ENCODE data around the gene MYRIP. TPM values are rescaled to one million over a fixed set of nuclear protein-coding genes. Genes with fewer than 3 reads are reported as not detected.

The MYRIP gene
- total and polyA plus RNA-seq, 8 donors: 0.29 to 1.9 (median 0.57) TPM

DNA sequence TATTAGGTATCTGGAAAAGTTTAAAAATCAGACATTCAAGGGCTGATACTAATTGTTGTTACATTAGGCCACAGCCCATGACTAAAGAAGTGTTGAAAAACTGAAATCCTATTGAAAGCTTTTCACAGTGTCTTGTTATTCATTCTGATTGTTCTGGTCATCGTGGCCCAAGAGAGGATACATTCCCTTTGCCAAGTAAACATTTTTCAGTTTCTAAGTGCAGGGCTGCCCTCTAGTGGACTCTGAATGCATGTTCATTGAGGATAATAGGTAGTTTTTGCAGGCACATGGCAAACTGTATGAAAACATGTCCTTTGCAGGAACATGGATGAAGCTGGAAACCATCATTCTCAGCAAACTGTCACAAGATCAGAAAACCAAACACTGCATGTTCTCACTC is 181.1 kb downstream of the MYRIP start:
- no peaks in the 10 kb centered on the region for H3K36me3 ChIP-seq
- intact Hi-C loops (cut with DNase I): no loop called here
- DNase-seq: no peak
- H3K27me3 ChIP-seq: no peaks in the 10 kb centered on the region
- TF ChIP-seq, protein P1, sequence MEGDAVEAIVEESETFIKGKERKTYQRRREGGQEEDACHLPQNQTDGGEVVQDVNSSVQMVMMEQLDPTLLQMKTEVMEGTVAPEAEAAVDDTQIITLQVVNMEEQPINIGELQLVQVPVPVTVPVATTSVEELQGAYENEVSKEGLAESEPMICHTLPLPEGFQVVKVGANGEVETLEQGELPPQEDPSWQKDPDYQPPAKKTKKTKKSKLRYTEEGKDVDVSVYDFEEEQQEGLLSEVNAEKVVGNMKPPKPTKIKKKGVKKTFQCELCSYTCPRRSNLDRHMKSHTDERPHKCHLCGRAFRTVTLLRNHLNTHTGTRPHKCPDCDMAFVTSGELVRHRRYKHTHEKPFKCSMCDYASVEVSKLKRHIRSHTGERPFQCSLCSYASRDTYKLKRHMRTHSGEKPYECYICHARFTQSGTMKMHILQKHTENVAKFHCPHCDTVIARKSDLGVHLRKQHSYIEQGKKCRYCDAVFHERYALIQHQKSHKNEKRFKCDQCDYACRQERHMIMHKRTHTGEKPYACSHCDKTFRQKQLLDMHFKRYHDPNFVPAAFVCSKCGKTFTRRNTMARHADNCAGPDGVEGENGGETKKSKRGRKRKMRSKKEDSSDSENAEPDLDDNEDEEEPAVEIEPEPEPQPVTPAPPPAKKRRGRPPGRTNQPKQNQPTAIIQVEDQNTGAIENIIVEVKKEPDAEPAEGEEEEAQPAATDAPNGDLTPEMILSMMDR (IDR thresholded peaks at IDR 0.05): no peak
- ATAC-seq: peak; percentile 62
- H3K4me3 ChIP-seq: no peak overlapping the region
- no peak overlapping the region for H3K27ac ChIP-seq
- H3K9me3 ChIP-seq: no peaks in the 10 kb centered on the region
- no peaks in the 10 kb centered on the region for H3K4me1 ChIP-seq

DNA sequence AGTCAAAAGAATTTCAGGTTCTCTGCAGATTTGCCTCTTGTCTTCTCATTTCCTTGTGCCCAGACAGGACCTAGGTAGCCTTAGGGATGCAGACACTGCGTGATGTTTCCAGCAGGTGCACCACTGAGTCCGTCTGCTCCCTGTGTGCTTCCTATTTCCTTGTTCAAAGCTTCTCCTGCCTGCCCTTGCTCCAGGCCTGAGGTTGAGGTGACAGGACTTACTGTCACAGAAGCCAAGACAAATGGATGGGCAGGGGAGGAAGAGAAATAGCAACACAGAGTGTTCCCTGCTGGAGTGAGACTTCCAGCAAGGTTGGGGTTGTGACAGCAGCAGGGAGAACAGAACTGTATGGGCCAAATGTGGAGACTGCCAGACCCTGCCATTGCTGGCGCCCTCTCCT is 199.4 kb downstream of the MYRIP start:
- TF ChIP-seq, protein P1 (IDR thresholded peaks at IDR 0.05): no peak
- Histone ChIP-seq H3K27me3 (no peaks in the 10 kb centered on the region), H3K4me3 (no peak overlapping the region), H3K36me3 (no peaks in the 10 kb centered on the region), H3K27ac (no peak overlapping the region), H3K9me3 (no peaks in the 10 kb centered on the region), H3K4me1 (no peaks in the 10 kb centered on the region)
- DNase-seq: no peak
- no peak for ATAC-seq
- intact Hi-C loops (cut with DNase I): no loop called here

DNA sequence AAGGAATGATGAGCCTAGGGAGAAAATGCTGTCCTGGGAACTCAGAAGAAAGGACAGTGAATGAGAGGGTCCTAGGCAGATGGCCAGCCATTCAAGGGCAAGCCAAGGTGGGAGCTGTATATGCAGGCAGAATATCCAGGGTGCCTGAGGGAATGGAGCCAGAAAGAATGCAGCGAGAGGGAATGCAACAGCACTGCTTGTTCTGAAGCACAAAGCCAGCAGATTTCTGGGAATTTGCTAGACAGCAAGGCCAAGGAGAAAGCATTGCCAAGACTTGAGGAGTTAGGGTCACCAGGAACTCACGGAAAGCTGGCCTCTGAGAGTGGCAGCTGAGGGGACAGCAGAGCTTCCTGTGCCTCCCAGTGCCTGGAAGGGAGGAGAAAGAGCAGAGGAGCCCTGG is 200.6 kb downstream of the MYRIP start:
- Histone ChIP-seq H3K27ac (no peak overlapping the region), H3K4me1 (no peaks in the 10 kb centered on the region), H3K27me3 (no peaks in the 10 kb centered on the region), H3K4me3 (no peak overlapping the region), H3K36me3 (no peaks in the 10 kb centered on the region), H3K9me3 (no peaks in the 10 kb centered on the region)
- DNase-seq: no peak
- intact Hi-C loops (cut with DNase I): no loop called here
- TF ChIP-seq, protein P1 (IDR thresholded peaks at IDR 0.05): no peak
- ATAC-seq: no peak

DNA sequence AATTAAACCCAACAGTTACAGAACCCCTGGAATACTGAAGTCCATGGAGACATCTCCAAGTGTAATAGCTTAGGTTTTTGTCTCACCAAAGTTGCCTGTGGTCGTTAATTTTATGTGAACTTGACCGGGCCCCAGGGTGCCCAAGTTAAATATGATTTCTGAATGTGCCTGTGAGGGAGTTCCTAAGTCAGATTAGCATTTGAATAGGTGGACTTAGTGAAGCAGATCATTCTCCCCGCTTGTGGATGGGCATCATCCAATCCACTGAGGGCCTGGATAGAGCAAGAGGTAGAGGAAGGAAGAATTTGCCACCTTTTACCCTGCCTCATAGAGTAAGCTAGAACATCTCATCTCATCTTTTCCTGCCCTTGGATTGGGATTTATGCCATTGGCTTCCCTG is 203.0 kb downstream of the MYRIP start:
- H3K9me3 ChIP-seq: no peaks in the 10 kb centered on the region
- H3K27me3 ChIP-seq: no peaks in the 10 kb centered on the region
- intact Hi-C loops (cut with DNase I): no loop called here
- DNase-seq (no peak), ATAC-seq (no peak)
- no peak overlapping the region for H3K27ac ChIP-seq
- TF ChIP-seq, protein P1 (IDR thresholded peaks at IDR 0.05): no peak
- no peaks in the 10 kb centered on the region for H3K4me1 ChIP-seq
- H3K4me3 ChIP-seq: no peak overlapping the region
- no peaks in the 10 kb centered on the region for H3K36me3 ChIP-seq

DNA sequence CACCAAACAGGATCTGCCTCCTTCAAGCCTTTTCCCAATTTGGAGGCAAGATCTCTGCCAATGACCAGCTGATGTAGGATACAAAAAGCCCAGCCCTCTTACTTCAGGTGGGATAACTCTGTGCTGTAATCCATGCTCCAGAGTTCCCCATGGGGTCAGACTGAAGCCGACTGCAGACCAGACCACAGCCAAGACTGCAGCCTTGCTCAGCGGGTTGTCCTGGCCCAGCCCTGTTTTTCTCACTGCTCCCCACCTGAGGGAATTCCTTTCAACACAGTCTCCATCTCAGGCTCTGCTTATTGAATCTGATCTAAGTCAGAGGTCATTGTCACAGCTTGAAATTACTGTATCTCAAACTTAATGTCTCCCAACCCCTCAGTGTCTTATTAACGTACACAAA is 207.0 kb downstream of the MYRIP start:
- DNase-seq: no peak

More for the DNA sequence above, 207.0 kb downstream of the MYRIP start:
- TF ChIP-seq, protein P1 (IDR thresholded peaks at IDR 0.05): no peak
- Histone ChIP-seq H3K4me1 (no peaks in the 10 kb centered on the region), H3K9me3 (no peaks in the 10 kb centered on the region), H3K4me3 (no peak overlapping the region), H3K36me3 (no peaks in the 10 kb centered on the region), H3K27me3 (no peaks in the 10 kb centered on the region), H3K27ac (no peak overlapping the region)
- no peak for ATAC-seq
- intact Hi-C loops (cut with DNase I): no loop called here
